ENCODE data around the gene PRPH.
"Not testable (repeated sequence)": the region's sequence is repeated elsewhere in the genome, so short reads cannot be mapped to it uniquely, and the experiment has no call there.

Gene PRPH

GRCh38 chr12:49295082-49295936 is at the start of gene PRPH:
Gene PRPH, plus strand, starts transcription at chr12:49295147. Its CDS starts 54 bp downstream, at chr12:49295201.
- no peak for DNase-seq

- no peak for DNase-seq
Observed at GRCh38 chr12:49251357-49251756, 43.6 kb upstream of the PRPH start.

DNA sequence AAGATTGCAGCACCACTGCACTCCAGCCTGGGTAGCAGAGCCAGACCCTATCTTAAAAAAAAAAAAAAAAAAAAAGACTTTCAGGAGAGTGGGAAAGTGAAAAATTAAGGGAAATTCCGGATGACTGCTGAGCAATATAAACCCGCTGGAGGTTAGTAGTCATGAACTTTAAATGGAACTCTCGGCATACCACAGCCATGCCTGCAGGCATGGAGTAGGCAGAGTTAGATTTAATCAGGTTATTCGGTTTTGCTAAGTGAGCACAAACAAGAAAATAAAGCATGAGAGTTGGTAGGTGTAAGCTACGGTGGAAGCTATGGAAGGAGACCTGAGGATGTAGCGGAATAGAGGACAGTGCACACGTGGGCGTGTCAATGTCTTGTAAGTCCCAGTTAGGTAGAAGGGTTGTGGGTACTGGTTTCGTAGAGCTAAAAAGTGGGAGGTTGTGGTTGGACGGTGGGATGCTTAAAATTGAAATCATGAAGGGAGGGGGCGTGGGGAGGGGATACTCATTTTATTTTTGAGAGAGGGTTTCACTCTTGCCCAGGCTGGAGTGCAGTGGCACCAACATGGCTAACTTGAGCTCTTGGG is 41.8 kb upstream of the PRPH start:
- DNase-seq: no peak

DNA sequence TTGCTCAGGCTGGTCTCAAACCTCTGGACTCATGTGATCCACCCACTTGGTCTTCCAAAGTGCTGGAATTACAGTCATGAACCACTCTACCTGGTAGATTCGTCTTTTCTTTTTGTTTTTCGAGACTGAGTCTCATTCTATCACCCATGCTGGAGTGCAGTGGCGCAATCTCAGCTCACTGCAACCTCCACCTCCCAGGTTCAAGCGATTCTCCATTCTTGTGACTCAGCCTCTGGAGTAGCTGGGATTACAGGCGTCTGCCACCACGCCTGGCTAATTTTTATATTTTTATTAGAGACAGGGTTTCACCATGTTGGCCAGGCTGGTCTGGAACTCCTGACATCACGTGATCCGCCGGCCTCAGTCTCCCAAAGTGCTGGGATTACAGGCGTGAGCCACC is 39.5 kb upstream of the PRPH start:
- not testable (repeated sequence) for DNase-seq

- DNase-seq: no peak
Observed at GRCh38 chr12:49255857-49256637, 38.9 kb upstream of the PRPH start.

DNA sequence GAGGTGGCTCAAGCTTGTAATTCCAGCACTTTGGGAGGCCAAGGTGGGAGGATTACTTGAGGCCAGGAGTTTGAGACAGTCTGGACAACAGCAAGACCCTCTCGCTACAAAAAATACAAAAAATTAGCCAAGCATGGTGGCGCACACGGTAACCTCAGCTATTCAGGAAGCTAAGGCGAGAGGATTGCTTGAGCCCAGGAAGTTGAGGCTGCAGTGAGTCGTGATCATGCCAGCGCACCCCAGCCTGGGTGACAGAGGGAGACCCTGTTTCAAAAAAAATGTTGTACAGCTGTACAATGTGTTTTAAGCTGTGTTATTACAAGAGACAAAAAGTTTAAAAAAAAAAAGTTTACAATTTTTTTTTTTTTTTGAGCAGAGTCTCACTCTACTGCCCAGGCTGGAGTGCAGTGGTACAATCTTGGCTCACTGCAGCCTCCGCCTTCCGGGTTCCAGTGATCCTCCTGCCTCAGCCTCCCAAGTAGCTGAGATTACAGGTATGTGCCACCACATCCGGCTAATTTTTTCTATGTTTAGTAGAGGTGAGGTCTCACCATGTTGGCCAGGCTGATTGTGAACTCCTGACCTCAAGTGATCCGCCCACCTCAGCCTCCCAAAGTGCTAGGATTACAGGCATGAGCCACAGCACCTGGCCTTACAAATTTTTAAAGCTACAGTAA is 37.3 kb upstream of the PRPH start:
- not testable (repeated sequence) for DNase-seq

DNA sequence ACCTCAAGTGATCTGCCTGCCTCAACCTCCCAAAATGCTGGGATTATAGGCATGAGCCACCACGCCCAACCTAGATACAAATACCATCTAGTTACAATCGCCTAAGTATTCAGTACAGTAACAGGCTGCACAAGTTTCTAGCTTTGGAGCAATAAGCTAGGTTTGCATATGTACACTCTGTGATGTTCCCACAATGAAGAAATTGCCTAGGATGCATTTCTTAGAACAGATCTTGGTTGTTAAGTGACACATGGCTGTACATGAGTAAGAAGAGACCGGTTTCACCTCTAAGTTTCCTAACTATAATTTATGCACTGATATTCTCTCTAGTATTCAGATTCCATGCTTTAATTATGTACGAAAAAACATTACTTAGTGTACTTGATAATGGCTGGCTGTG is 35.5 kb upstream of the PRPH start:
- DNase-seq: no peak

DNA sequence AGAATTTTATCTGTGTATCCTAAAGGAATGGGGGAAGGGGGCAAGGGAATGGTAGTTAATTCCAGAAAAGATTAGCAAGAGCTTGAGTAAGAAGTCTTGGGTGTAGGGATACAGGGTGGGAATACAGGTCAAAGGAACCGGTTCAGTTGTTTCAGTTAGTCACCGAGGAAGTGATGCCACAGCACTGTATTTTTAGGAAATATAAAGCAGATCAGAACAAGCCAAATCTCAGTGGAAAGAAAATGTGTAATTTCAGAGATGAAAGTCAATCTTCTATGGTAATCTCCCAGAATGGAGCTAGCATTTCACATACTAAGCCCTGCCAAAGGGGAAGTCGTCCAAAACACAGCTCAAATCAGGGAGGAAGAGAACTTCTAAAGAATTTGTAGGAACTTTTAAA is 34.8 kb upstream of the PRPH start:
- DNase-seq: no peak

- no peak for DNase-seq
Observed at GRCh38 chr12:49260571-49261363, 34.2 kb upstream of the PRPH start.

DNA sequence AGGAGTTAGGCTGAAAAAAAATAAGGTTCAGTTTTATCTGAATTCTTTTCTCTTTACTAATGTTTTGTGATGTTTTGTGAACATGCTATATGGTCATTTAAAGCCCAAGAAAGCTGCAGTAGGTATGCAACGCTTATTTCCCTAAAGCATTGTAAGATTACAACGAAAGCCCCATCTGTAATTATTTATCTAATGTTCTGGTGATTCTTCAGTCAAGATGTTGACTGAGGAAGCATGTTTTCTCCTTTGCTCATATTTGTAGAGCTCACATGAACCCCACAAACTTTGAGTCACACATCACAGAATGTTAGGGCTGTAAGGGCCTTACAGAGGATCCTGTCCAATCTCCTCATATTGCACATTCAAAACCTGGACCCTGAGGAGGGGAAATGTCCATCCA is 33.2 kb upstream of the PRPH start:
- DNase-seq: no peak

DNA sequence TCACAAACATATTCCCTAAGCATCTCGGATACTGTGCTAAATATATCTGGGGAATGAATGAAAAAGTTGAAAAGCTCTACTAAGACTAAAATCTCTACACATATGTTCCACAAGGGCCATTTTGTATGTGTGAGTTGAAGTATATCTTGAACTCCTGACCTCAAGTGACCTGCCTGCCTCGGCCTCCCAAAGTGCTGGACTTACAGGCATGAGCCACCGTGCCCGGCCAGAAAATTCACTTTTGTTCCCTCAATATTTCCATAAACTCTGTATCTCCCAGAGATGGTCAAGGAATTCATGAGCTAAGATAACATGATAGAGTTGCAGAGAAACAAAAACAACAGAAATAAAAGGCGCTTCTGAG is 31.6 kb upstream of the PRPH start:
- DNase-seq: no peak

DNA sequence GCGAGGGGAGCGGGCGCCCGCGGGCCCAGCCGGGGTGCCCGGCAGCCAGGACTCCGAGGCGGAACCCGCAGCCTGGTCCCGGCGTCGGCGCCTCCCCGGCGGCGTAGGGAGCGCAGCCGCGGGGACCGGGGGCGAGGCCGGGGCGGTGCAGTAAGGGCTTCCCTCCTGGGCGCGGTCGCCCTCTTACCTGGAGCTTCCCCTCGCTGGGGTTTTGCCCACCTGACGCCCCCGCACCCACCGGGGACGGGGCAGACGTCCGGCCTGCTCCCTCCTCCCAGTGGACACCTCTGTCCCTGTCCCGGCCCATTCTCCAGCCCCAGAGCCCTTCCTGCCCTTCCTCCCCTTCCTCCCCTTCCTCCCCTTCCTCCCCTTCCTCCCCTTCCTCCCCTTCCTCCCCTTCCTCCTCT is 30.5 kb upstream of the PRPH start:
- DNase-seq: peak; percentile 44

DNA sequence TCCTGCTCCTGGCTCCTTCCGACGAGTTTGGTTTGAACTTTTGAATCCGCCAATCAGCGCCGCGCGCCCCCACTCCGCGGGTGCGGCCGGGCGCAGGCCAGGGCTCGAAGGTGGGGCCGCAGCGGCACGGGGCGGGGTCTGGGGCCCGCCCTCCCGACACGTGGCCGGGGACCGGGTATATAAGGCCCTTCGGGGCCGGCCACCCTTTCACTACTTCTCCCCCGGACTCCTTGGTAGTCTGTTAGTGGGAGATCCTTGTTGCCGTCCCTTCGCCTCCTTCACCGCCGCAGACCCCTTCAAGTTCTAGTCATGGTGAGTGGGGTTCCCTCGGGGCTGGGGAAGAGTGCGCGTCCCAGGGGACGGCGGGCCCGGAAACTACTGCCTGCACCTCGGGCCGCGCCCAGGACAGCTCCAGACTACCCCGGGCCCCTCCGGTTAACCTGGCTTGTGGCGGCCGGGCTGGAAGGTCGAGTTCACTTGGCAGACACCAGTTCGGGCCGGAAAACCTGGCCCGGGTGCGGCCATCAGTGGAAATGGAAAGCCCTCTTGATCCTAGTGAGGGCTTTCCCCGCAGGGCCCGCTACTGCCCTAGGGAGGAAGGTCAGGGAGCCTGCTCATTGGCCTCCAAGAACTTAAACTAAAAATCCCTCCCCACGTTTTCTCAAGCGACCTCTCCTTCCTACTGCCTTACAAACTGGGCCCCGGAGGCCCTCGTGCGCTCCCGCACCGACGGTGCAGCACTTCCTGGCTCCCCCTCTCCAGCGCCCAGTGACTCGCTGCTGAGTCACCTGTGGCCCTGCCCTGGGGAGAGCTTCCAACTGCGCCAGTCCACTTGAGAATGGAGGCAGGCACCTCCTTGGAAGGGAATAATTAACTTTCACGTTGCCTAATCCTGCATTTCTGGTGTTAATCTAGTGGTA is 29.8 kb upstream of the PRPH start, which contains the start of gene TUBA1C:
TUBA1C (plus strand) TSS at position 210 of the 920 bp plus-strand sequence; CDS start at position 310, 100 bp downstream.
- DNase-seq: peak; percentile 89

GRCh38 chr12:49269191-49269590 is 25.8 kb upstream of the PRPH start:
- not testable (repeated sequence) for DNase-seq

DNA sequence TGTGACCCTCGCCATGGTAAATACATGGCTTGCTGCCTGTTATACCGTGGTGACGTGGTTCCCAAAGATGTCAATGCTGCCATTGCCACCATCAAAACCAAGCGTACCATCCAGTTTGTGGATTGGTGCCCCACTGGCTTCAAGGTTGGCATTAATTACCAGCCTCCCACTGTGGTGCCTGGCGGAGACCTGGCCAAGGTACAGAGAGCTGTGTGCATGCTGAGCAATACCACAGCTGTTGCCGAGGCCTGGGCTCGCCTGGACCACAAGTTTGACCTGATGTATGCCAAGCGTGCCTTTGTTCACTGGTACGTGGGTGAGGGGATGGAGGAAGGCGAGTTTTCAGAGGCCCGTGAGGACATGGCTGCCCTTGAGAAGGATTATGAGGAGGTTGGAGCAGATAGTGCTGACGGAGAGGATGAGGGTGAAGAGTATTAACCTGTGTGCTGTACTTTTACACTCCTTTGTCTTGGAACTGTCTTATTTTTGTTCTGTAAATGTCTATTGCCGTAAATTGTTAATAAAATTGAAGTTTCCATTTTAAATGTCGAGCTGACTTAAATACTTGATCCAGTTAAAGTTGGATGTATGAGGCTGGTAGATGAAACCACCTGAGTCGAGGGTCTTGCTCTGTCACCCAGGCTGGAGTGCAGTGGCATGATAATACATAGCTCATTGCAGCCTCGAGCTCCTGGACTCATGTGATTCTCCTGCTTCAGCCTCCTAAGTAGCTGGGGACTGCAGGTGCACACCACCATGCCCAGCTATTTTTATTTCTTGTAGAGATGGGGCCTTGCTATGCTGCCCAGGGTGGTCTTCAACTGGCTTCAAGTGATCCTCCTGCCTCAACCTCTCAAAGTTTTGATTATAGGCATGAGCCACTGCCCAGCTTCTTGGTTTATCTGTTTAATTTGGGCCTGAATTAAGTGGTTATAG is 21.9 kb upstream of the PRPH start:
- DNase-seq: no peak

DNA sequence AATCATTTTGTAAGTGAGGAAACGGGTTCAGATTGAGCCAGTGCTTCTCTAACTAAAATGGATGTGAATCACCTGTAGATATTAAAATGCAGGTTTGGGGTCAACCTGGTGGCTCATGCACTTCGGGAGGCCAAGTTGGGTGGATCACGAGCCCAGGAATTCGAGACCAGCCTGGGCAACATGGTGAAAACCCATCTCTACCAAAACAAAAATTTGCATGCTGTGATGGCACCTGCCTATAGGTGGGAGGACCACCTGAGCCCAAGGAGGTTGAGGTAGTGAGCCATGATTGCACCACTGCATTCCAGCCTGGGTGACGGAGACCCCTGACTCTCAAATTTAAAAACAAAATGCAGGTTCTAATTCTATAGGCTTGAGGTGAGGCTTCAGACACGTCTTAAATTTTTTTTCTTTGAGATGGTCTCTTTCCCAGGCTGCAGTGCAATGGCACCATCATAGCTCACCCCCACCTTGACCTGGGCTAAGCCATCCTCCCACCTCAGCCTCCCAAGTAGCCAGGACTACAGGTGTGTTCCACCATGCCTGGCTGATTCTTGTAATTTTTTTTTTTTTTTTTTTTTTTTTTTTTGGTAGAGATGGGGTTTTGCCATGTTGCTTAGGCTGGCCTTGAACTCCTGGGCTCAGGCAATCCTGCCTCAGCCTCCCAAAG is 21.1 kb upstream of the PRPH start:
- no peak for DNase-seq

- DNase-seq: no peak
Observed at GRCh38 chr12:49274396-49275069, 20.4 kb upstream of the PRPH start.

Measured in NCI-H2171 (cell line).